GM19238 (cell line): ENCODE results near the gene DDX4.
"Not testable (repeated sequence)": the region's sequence is repeated elsewhere in the genome, so short reads cannot be mapped to it uniquely, and the experiment has no call there.

Experiments used
- DNase-seq: peaks from one replicate; pipeline ENCODE4 v3.0.0; 2011; ENCODE audit warnings: low spot score; ENCODE audit not compliant: insufficient read length

The DDX4 gene

GRCh38 chr5:55724281-55724680, 13.6 kb upstream of the DDX4 start:
- no peak for DNase-seq

DNA sequence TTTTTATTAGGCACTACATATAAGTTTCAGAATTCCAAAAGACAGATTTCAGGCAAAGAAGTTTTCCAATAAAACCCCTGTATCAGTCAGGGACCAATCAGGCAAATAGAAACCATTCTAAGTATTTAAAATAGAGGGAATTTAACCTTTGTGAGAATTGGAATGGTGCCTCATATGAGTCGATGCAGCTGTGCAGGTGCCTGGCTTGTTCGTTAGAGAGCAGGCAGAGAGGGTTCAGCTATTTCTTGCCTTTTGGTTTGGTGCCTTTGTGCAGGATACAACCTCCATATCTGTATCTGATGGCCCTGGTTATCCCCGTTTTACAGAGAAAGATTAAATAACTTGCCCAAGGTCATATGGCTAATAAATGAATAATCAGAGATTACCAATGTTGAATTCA, 6.0 kb upstream of the DDX4 start:
- no peak for DNase-seq

DNA sequence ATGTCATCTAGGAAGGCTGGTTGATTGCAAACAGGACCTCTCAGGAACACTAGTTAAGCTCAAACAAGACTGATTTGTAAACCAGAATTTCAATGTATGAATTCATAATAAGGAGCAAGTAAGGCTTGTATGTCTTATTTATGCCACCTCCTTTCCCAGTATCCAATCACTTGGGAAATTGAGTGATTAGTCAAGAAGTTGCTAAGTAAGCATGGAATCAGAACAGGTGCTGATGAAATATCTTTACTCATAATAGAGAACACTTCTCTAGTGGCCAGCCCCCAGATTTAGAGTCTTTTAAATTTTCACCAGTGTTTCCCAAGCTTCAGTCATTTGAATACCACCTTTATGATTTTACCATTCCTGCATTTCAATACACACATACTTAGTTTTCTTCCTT, 5.3 kb upstream of the DDX4 start:
- no peak for DNase-seq

- no peak for DNase-seq
Observed at GRCh38 chr5:55734658-55735057, 3.2 kb upstream of the DDX4 start.

GRCh38 chr5:55742778-55743177, 4.9 kb downstream of the DDX4 start:
- DNase-seq: no peak

GRCh38 chr5:55747778-55748318, 10.0 kb downstream of the DDX4 start:
- DNase-seq: no peak

DNA sequence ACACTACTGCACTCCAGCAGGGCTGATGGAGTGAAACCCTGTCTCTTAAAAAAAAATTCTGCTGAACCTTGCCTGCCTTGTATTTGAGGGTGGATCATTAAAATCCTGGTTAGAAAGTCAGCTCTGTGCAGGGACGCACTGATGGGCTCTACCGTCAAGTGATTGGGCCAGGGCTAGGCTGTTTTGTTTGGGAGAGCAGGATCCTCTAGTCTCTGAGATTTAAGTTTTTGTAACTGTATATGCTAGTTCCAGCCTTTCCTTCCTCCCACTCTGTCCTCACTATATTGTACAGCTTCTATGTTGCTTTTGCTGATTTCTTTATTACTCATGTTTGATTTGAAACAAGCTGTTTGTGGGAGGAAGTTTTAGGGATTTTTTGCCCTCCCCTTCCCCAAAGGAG, 11.5 kb downstream of the DDX4 start:
- no peak for DNase-seq

GRCh38 chr5:55750063-55750462, 12.2 kb downstream of the DDX4 start:
- no peak for DNase-seq

DNA sequence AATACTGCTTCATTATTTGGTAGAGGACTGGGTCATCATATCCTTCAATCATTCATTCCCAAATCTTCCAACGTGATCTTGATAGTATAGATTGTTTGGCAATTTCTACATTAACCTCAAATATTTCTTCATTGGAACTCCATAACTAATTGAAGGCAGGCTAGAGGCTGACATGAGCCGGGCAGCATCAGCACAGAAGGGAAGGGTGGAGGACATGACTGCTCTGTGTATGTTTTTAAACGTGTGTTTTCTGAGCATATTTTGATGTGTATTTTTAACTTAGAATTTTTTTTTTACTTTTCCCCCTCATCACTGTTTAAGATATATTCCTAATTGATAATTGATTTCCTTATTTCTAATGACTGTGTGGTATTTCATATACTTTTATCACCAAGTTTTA, 12.6 kb downstream of the DDX4 start:
- no peak for DNase-seq

- DNase-seq: no peak
Observed at GRCh38 chr5:55758231-55758630, 20.4 kb downstream of the DDX4 start.

GRCh38 chr5:55758714-55759113, 20.9 kb downstream of the DDX4 start:
- no peak for DNase-seq

GRCh38 chr5:55761721-55762120, 23.9 kb downstream of the DDX4 start:
- DNase-seq: not testable (repeated sequence)

DNA sequence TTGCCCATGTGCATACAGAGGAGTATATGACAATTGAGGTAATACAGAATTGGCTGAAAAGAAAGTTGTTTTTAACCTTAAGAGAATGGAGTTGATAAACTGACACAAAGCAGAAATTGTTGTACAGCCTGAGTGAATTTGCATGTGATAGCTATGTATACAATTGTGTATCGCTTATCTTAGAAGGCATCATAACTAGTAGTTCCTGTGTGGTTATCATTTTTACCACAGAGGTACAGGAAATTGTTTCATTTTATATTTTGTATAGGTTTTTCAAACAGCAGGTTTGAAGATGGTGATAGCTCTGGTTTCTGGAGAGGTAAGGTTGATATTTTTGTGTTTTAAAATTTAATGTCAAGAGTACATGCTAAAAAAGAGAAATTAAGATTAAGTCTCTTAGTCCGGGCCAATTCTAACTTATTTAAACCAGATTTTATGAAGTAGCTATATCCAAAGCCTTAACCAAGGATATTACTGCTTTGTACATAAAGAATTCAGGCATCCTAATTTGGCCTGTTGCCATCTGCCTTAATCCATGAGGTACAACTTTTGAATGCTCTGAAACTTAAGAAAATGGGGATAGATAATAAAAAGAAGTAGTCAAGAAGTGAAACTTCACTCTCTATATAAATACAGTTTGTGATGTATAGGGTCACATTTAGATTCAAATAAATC, 26.0 kb downstream of the DDX4 start:
- DNase-seq: no peak

GRCh38 chr5:55768279-55768678, 30.4 kb downstream of the DDX4 start:
- DNase-seq: no peak

DNA sequence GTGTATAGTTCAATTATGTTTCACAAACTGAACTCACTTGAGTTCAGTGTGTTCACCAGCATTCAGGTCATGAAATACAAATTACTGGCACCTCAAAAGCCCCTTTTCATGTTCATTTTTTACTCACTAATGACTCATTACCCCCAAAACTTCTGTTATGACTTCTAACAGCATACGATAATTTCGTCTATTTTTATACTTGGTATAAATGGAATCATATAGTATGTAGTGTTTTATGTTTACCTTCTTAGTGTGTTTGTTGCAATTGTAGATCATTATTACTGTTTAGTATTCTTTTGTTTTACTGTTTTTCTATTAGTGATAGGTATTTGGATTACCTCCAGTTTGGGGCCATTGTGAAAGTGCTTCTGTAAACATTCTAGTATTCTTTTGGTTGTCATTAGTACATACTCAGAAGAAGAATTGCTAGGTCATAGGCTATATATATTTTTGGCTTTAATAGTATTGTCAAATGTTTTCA, 33.4 kb downstream of the DDX4 start:
- no peak for DNase-seq

DNA sequence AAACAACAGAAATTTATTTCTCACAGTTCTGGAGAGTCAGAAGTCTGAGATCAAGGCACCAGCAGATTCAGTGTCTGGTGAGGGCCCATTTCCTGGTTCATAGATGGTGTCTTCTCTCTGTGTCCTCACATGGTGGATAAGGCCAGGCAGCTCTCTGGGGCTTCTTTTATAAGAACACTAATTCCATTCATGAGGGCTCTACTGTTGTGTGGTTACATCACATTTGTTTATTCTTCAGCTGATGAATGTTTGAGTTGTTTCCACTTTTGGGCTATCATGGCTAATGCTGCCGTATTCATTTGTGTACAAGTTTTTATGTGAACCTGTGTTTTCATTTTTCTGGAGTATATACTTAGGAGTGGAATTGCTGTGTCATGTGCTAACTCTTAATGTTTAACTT, 35.2 kb downstream of the DDX4 start:
- DNase-seq: no peak

GRCh38 chr5:55777332-55777731, 39.5 kb downstream of the DDX4 start:
- no peak for DNase-seq

DNA sequence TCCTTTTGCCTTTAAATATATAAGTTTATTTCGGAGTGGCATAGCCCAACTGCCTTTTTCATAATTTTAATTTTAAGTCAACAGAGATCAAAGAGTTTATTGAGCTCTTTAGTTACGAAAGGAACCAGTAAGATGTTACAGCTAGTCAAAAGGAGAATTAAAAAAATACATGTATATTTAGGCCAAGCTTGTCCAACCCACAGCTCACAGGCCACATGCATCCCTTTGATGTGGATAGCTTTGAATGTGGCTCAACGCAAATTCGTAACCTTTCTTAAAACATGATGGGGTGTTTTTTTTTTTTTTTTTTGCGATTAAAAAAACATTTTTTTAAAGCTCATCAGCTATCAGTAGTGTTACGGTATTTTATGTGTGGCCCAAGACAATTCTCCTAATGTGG, 63.1 kb downstream of the DDX4 start:
- no peak for DNase-seq

- DNase-seq: not testable (repeated sequence)
Observed at GRCh38 chr5:55808814-55809213, 71.0 kb downstream of the DDX4 start.

DNA sequence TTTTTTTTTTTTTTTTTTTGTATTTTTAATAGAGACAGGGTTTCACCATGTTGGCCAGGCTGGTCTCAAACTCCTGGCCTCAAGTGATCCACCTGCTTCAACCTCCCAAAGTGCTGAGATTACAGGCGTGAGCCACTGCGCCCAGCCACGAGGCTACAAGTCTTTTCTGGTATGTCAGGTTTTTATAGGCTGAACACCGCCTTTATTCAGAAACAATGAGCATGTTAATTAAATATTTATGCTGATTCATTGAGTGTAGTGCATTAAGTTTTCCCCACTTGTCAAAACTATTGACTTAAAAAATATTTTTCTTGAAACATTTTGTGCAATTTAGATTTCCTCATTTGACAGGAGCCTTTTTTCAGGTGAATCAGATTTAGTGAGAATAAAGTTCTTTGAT, 78.1 kb downstream of the DDX4 start:
- DNase-seq: not testable (repeated sequence)

DNA sequence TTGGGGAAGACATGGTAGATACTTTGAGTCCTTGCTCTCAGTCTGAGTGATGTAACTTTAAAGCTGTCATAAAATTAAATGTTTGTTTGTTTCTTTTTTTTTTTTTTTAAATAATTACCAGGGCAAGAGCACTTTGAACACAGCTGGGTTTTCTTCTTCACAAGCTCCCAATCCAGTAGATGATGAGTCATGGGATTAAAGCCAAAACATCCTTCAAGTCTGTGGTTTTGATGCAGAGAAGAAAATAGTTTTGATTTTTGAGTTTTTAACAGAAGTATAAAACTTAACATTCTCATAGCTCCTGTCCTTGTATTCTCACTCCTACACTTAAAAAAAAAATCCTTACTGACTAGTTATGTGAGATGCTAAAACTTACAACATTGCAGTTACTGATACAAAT, 78.5 kb downstream of the DDX4 start:
- no peak for DNase-seq

- DNase-seq: no peak
Observed at GRCh38 chr5:55817030-55817429, 79.2 kb downstream of the DDX4 start.

DNA sequence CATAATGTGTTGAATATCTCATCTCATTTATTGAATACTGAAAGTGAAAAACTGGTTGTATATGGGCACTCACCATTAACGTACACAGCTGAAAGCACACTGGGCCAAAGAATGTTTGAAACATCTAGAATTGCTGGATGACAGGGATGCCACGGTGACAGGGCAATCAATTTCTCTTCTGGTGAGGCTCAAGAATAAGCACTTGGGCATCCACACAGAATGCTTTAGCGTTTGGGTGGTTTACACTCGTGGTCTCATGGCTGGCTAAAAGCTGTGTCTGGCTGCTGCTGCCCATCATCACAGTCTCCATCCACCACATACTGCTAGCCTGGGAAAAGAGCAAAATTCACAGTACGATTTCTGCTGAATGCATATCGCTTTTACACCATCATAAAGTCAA, 82.6 kb downstream of the DDX4 start:
- no peak for DNase-seq
